ENCODE data around the gene FREM2. TPM values are rescaled to one million over a fixed set of nuclear protein-coding genes. Genes with fewer than 3 reads are reported as not detected.
A peak's percentile ranks its signal among the peaks of the same experiment; 100 is the strongest.

FREM2 gene
- total and polyA plus RNA-seq, 2 of the 13 experiments (the other 11 are each of a cell fraction or from before 2014, with no cell fraction given) = not detected

DNA sequence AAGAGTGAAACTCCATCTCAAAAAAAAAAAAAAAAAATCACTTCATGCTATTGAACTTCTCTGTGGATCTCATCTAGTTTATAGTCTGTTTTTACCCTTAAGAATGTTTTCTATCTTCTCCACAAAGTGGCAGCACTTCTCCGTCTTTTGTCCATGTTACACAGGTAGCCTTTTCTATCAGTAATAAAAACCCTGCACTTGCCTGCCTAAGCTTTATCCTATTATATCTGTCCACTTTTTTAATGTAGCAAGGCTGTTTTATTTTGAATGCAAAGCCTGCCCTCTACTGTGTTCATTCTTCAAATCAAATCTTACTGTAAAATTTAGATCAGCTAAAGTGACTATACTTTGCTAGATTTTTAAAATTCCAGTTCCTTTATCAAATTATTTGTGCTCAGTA lies 179.8 kb downstream of the FREM2 start:
- Histone ChIP-seq H4K20me1 (ENCODE audit: insufficient read depth, low read length) (no peaks in the 10 kb centered on the region), H3K27me3 (ENCODE audit: control insufficient read depth in 1 of 2, insufficient read depth in 2 of 2, low read length in 2 of 2) (no peaks in the 10 kb centered on the region), H2AFZ (ENCODE audit: low read length) (no peak overlapping the region), H3K4me1 (ENCODE audit: insufficient read depth, low read length) (no peaks in the 10 kb centered on the region), H3K79me2 (ENCODE audit: insufficient read depth, low read length) (no peaks in the 10 kb centered on the region), H3K36me3 (replicated peaks in 1 of 2; ENCODE audit: control insufficient read depth in 1 of 2, insufficient read depth in 2 of 2, low read length in 2 of 2) (no peaks in the 10 kb centered on the region), H3K9ac (ENCODE audit: insufficient read depth, low read depth, low read length) (no peak overlapping the region), H3K4me3 (replicated peaks in 1 of 3; ENCODE audit: insufficient read depth in 1 of 3, low read depth in 2 of 3, low read length in 3 of 3) (no peak overlapping the region), H3K4me2 (ENCODE audit: low read depth, low read length) (no peak overlapping the region), H3K9me3 (ENCODE audit: low read length) (no peaks in the 10 kb centered on the region), H3K27ac (ENCODE audit: extremely low read length, insufficient read depth, low read length) (no peak overlapping the region)
- DNase-seq (ENCODE audit: low spot score) (peak; percentile 5), ATAC-seq (peak; percentile 38; the same call in 1 of the 3 replicates), FAIRE-seq (no peak)
- ChIA-PET CTCF (ENCODE audit: low intra/inter-chr PET ratio, low total read pairs) (no interaction called here), POLR2A (no interaction called here)
- in situ Hi-C loops (cut with HindIII; ENCODE audit: extremely low pct_ligation_motif_present, low pct_unique_long_range_greater_than_20kb) = no loop called here
- 39% methylated on average over 1 of the region's 1 CpG for WGBS (ENCODE audit: low lambda C conversion rate)
- no TSS peak for BruUV-seq (replicated peaks)
- intact Hi-C loops (cut with micrococcal nuclease; ENCODE audit: unreplicated experiment) = loop anchor here (2.0 kb wide), 1 partner anchor 150 kb away; no protein-coding TSS in a partner anchor
- TF ChIP-seq NKX3-1 (CRISPR knock-in tag; IDR thresholded peaks at IDR 0.05) = no peak
- peak; percentile 28; the same call in 1 of the 2 replicates for TF ChIP-seq STAG1 (CRISPR knock-in tag; IDR thresholded peaks at IDR 0.05)
- TF ChIP-seq, protein P1, sequence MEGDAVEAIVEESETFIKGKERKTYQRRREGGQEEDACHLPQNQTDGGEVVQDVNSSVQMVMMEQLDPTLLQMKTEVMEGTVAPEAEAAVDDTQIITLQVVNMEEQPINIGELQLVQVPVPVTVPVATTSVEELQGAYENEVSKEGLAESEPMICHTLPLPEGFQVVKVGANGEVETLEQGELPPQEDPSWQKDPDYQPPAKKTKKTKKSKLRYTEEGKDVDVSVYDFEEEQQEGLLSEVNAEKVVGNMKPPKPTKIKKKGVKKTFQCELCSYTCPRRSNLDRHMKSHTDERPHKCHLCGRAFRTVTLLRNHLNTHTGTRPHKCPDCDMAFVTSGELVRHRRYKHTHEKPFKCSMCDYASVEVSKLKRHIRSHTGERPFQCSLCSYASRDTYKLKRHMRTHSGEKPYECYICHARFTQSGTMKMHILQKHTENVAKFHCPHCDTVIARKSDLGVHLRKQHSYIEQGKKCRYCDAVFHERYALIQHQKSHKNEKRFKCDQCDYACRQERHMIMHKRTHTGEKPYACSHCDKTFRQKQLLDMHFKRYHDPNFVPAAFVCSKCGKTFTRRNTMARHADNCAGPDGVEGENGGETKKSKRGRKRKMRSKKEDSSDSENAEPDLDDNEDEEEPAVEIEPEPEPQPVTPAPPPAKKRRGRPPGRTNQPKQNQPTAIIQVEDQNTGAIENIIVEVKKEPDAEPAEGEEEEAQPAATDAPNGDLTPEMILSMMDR (CRISPR knock-in tag; IDR thresholded peaks at IDR 0.05) = 0 out of 2 replicates have a peak, but pooled peaks have one; percentile 14

DNA sequence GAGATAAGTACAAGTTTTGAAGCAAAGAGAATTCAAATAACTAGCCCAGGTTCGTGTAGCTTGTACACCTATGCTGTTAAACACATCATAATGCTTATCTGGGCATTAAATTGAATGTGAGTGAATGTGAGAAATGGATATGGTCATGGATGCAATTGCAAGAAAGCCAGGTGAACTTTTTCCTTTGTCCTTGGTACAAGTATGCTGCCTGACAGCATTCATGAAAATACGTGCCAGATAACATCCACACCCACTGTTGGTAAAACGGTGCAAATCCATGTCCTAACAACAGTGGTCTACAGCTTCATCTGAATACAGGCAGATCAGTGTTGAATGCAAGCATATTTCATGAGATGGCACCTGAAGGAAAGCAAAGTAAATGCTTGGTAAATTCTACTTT lies 181.5 kb downstream of the FREM2 start:
- ChIA-PET CTCF (ENCODE audit: low intra/inter-chr PET ratio, low total read pairs) (no interaction called here), POLR2A (no interaction called here)
- H4K20me1 ChIP-seq (ENCODE audit: insufficient read depth, low read length) = no peaks in the 10 kb centered on the region
- BruUV-seq (replicated peaks) = no TSS peak
- DNase-seq (ENCODE audit: low spot score) (no peak), FAIRE-seq (no peak), ATAC-seq (no peak)
- in situ Hi-C loops (cut with HindIII; ENCODE audit: extremely low pct_ligation_motif_present, low pct_unique_long_range_greater_than_20kb) (no loop called here), intact Hi-C loops (cut with micrococcal nuclease; ENCODE audit: unreplicated experiment) (no loop called here)
- no peak overlapping the region for H3K9ac ChIP-seq (ENCODE audit: insufficient read depth, low read depth, low read length)
- H3K36me3 ChIP-seq (replicated peaks in 1 of 2; ENCODE audit: control insufficient read depth in 1 of 2, insufficient read depth in 2 of 2, low read length in 2 of 2) = no peaks in the 10 kb centered on the region
- WGBS (ENCODE audit: low lambda C conversion rate) = 0% methylated on average over 3 of the region's 3 CpGs
- H3K27ac ChIP-seq (ENCODE audit: extremely low read length, insufficient read depth, low read length) = no peak overlapping the region
- H3K4me2 ChIP-seq (ENCODE audit: low read depth, low read length) = no peak overlapping the region
- no peaks in the 10 kb centered on the region for H3K9me3 ChIP-seq (ENCODE audit: low read length)
- no peaks in the 10 kb centered on the region for H3K27me3 ChIP-seq (ENCODE audit: control insufficient read depth in 1 of 2, insufficient read depth in 2 of 2, low read length in 2 of 2)
- no peak overlapping the region for H2AFZ ChIP-seq (ENCODE audit: low read length)
- no peaks in the 10 kb centered on the region for H3K4me1 ChIP-seq (ENCODE audit: insufficient read depth, low read length)
- no peak overlapping the region for H3K4me3 ChIP-seq (replicated peaks in 1 of 3; ENCODE audit: insufficient read depth in 1 of 3, low read depth in 2 of 3, low read length in 3 of 3)
- no peaks in the 10 kb centered on the region for H3K79me2 ChIP-seq (ENCODE audit: insufficient read depth, low read length)
- TF ChIP-seq, protein P2, sequence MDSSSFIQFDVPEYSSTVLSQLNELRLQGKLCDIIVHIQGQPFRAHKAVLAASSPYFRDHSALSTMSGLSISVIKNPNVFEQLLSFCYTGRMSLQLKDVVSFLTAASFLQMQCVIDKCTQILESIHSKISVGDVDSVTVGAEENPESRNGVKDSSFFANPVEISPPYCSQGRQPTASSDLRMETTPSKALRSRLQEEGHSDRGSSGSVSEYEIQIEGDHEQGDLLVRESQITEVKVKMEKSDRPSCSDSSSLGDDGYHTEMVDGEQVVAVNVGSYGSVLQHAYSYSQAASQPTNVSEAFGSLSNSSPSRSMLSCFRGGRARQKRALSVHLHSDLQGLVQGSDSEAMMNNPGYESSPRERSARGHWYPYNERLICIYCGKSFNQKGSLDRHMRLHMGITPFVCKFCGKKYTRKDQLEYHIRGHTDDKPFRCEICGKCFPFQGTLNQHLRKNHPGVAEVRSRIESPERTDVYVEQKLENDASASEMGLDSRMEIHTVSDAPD (CRISPR knock-in tag; IDR thresholded peaks at IDR 0.05) = no peak
- TF ChIP-seq, protein P3, sequence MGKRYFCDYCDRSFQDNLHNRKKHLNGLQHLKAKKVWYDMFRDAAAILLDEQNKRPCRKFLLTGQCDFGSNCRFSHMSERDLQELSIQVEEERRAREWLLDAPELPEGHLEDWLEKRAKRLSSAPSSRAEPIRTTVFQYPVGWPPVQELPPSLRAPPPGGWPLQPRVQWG (CRISPR knock-in tag; IDR thresholded peaks at IDR 0.05; ENCODE audit: borderline replicate concordance, low read depth) = no peak
- TF ChIP-seq ZNF510 (CRISPR knock-in tag; IDR thresholded peaks at IDR 0.05; ENCODE audit: low read depth) = no peak
- TF ChIP-seq, protein P4, sequence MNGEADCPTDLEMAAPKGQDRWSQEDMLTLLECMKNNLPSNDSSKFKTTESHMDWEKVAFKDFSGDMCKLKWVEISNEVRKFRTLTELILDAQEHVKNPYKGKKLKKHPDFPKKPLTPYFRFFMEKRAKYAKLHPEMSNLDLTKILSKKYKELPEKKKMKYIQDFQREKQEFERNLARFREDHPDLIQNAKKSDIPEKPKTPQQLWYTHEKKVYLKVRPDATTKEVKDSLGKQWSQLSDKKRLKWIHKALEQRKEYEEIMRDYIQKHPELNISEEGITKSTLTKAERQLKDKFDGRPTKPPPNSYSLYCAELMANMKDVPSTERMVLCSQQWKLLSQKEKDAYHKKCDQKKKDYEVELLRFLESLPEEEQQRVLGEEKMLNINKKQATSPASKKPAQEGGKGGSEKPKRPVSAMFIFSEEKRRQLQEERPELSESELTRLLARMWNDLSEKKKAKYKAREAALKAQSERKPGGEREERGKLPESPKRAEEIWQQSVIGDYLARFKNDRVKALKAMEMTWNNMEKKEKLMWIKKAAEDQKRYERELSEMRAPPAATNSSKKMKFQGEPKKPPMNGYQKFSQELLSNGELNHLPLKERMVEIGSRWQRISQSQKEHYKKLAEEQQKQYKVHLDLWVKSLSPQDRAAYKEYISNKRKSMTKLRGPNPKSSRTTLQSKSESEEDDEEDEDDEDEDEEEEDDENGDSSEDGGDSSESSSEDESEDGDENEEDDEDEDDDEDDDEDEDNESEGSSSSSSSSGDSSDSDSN (CRISPR knock-in tag; IDR thresholded peaks at IDR 0.05) = no peak
- TF ChIP-seq, protein P5, sequence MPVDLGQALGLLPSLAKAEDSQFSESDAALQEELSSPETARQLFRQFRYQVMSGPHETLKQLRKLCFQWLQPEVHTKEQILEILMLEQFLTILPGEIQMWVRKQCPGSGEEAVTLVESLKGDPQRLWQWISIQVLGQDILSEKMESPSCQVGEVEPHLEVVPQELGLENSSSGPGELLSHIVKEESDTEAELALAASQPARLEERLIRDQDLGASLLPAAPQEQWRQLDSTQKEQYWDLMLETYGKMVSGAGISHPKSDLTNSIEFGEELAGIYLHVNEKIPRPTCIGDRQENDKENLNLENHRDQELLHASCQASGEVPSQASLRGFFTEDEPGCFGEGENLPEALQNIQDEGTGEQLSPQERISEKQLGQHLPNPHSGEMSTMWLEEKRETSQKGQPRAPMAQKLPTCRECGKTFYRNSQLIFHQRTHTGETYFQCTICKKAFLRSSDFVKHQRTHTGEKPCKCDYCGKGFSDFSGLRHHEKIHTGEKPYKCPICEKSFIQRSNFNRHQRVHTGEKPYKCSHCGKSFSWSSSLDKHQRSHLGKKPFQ (CRISPR knock-in tag; IDR thresholded peaks at IDR 0.05; ENCODE audit: insufficient replicate concordance) = no peak
